ENCODE data around the gene SLC9B2.

Gene SLC9B2

GRCh38 chr4:103108542-103108941 lies 32.0 kb upstream of the SLC9B2 start:
- Histone ChIP-seq H3K27me3 (replicated peaks; ENCODE audit: control insufficient read depth, insufficient read depth, low read length) (no peaks in the 10 kb centered on the region), H3K4me3 (replicated peaks; ENCODE audit: low read depth, low read length) (no peak overlapping the region), H3K36me3 (ENCODE audit: control insufficient read depth, insufficient read depth, low read length) (peaks cover 4% of the 10 kb centered on the region)
- no peak for TF ChIP-seq CTCF (IDR thresholded peaks at IDR 0.05; ENCODE audit: insufficient read depth, low read length, poor library complexity, severe bottlenecking)
- DNase-seq (ENCODE audit: extremely low read depth, insufficient read length) = no peak

DNA sequence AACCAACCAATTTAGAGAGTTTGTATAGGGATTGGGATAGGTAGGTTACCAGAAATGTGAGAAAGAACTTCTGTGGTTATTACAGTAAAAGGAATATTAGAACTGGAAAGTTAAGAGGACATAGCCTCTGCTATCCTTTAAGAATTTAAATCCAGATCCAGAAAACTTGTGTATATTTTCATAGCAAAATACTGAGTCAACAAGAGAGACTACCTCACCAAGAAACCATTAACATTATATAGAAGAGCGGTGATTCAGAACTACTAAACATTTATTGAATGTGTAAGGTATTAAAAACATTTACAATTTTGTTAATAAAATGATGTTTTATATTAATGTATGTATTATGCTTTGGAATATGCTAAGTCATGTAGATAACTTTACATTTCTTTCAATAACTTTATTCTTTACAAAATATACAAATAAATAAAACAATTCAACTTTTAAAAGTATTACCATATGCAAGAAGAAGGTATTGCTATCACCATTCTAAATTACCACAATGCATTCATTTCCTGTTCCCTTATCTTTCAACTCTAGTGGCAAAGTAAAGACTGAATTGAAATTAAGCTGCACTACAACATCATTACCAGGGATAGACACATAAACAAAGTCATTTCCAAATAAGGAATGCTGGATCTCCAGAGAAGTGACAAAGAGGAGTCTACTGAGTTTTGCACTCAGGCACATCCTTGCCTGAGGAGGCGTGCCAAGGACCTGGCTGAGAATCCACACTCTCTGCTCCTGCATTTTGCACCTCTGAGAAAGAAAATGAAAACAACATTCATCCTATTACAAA lies 29.2 kb upstream of the SLC9B2 start:
- DNase-seq (ENCODE audit: extremely low read depth, insufficient read length) = no peak
- Histone ChIP-seq H3K27me3 (replicated peaks; ENCODE audit: control insufficient read depth, insufficient read depth, low read length) (no peaks in the 10 kb centered on the region), H3K4me3 (replicated peaks; ENCODE audit: low read depth, low read length) (no peak overlapping the region), H3K36me3 (ENCODE audit: control insufficient read depth, insufficient read depth, low read length) (peaks cover 4% of the 10 kb centered on the region)
- no peak for TF ChIP-seq CTCF (IDR thresholded peaks at IDR 0.05; ENCODE audit: insufficient read depth, low read length, poor library complexity, severe bottlenecking)

GRCh38 chr4:103104886-103105285 lies 28.3 kb upstream of the SLC9B2 start:
- Histone ChIP-seq H3K36me3 (ENCODE audit: control insufficient read depth, insufficient read depth, low read length) (peaks cover 2% of the 10 kb centered on the region), H3K27me3 (replicated peaks; ENCODE audit: control insufficient read depth, insufficient read depth, low read length) (no peaks in the 10 kb centered on the region), H3K4me3 (replicated peaks; ENCODE audit: low read depth, low read length) (no peak overlapping the region)
- no peak for DNase-seq (ENCODE audit: extremely low read depth, insufficient read length)
- TF ChIP-seq CTCF (IDR thresholded peaks at IDR 0.05; ENCODE audit: insufficient read depth, low read length, poor library complexity, severe bottlenecking) = no peak

DNA sequence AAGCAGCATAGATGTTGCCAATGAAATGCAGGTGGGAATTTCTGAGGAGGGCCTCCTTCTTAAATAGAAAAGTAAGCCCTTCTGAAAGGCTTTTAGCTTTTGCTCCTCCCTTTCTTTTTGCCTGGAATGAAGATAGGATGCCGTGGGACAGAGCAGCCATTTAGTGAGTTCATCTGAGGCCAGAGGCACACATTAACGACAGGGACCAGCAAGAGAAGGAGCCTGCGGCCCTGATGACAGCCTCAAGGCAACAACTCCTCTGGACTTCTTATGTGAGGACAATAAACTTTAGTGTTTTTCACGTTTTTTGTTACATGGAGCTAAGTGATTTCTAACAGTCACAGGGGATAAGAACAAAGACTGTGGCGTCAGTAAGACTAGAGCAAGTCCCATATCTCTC lies 24.1 kb upstream of the SLC9B2 start:
- DNase-seq (ENCODE audit: extremely low read depth, insufficient read length) = no peak
- Histone ChIP-seq H3K4me3 (replicated peaks; ENCODE audit: low read depth, low read length) (no peak overlapping the region), H3K36me3 (ENCODE audit: control insufficient read depth, insufficient read depth, low read length) (no peaks in the 10 kb centered on the region; the same call in 1 of the 2 replicates), H3K27me3 (replicated peaks; ENCODE audit: control insufficient read depth, insufficient read depth, low read length) (no peaks in the 10 kb centered on the region)
- no peak for TF ChIP-seq CTCF (IDR thresholded peaks at IDR 0.05; ENCODE audit: insufficient read depth, low read length, poor library complexity, severe bottlenecking)

DNA sequence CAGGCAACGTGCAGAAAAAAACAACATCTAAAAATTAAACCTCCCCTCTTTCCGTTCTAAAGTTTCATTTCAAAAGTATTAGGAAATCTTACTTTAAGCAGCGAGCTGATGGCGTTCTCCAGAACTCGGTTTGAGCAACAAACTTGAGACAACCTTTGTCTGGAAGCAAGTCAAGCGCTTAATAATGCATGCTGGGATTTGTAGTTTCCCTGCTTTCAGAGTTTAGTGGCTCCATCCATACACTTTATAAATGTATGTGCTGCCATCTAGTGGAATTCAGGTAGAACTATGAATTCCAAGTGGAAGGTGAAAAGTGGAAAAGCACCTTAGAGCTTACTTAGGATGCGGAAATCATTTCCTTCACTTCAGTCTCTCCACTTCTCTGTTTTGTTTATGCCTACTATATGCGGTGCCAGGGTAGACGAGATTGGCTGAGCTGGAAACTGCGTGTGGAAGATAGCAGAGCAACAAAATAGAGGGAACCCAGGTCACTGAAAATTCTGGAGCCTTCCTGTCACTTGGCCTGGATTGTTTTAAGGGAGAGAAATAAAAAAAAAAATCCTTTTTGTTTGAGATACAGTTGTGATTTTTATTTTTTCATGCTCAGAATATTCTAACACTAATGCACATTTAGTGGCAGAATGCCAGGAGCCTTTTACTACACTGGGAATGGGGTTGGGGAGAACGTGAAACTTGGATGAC lies 23.3 kb upstream of the SLC9B2 start, which contains the start of gene BDH2:
TSS of gene BDH2 (minus strand) at position 144 of the 702 bp plus-strand sequence. CDS start 3,580 bp downstream, outside the sequence.
- Histone ChIP-seq H3K4me3 (replicated peaks; ENCODE audit: low read depth, low read length) (peak within 1 kb of the TSS; percentile 63), H3K27me3 (replicated peaks; ENCODE audit: control insufficient read depth, insufficient read depth, low read length) (no peaks in the 10 kb centered on the region), H3K36me3 (ENCODE audit: control insufficient read depth, insufficient read depth, low read length) (no peaks in the 10 kb centered on the region; the same call in 1 of the 2 replicates)
- peak; percentile 54 for TF ChIP-seq CTCF (IDR thresholded peaks at IDR 0.05; ENCODE audit: insufficient read depth, low read length, poor library complexity, severe bottlenecking)
- peak; percentile 64 for DNase-seq (ENCODE audit: extremely low read depth, insufficient read length)
